ENCODE results near the gene TBC1D2.

TBC1D2 gene

GRCh38 chr9:98191181-98191608 lies 64.3 kb downstream of the TBC1D2 start:
- no peaks in the 10 kb centered on the region for H3K36me3 Mint-ChIP-seq (ENCODE audit: low read depth)
- H3K27me3 Mint-ChIP-seq (ENCODE audit: low read depth): peaks cover 10% of the 10 kb centered on the region
- H3K9me3 Mint-ChIP-seq: no peaks in the 10 kb centered on the region
- no peak overlapping the region for H3K27ac Mint-ChIP-seq
- DNase-seq (ENCODE audit: low spot score): no peak
- H3K4me1 Mint-ChIP-seq (ENCODE audit: low read depth): peaks cover 6% of the 10 kb centered on the region
- H3K4me3 Mint-ChIP-seq: peak overlapping the region; percentile 58

- H3K27me3 Mint-ChIP-seq (ENCODE audit: low read depth): peaks cover 10% of the 10 kb centered on the region
- peak overlapping the region; percentile 58 for H3K4me3 Mint-ChIP-seq
- H3K9me3 Mint-ChIP-seq: no peaks in the 10 kb centered on the region
- peaks cover 8% of the 10 kb centered on the region for H3K4me1 Mint-ChIP-seq (ENCODE audit: low read depth)
- no peak overlapping the region for H3K27ac Mint-ChIP-seq
- no peak for DNase-seq (ENCODE audit: low spot score)
- no peaks in the 10 kb centered on the region for H3K36me3 Mint-ChIP-seq (ENCODE audit: low read depth)
Measured at GRCh38 chr9:98190757-98191105, 64.7 kb downstream of the TBC1D2 start.

GRCh38 chr9:98189412-98189811 lies 66.0 kb downstream of the TBC1D2 start:
- Mint-ChIP-seq H3K27me3 (ENCODE audit: low read depth) (peaks cover 10% of the 10 kb centered on the region), H3K4me3 (no peak overlapping the region), H3K4me1 (ENCODE audit: low read depth) (peaks cover 10% of the 10 kb centered on the region), H3K9me3 (no peaks in the 10 kb centered on the region), H3K36me3 (ENCODE audit: low read depth) (no peaks in the 10 kb centered on the region), H3K27ac (no peak overlapping the region)
- no peak for DNase-seq (ENCODE audit: low spot score)

- H3K27me3 Mint-ChIP-seq (ENCODE audit: low read depth): peaks cover 10% of the 10 kb centered on the region
- no peaks in the 10 kb centered on the region for H3K9me3 Mint-ChIP-seq
- H3K27ac Mint-ChIP-seq: no peak overlapping the region
- no peaks in the 10 kb centered on the region for H3K36me3 Mint-ChIP-seq (ENCODE audit: low read depth)
- peaks cover 7% of the 10 kb centered on the region for H3K4me1 Mint-ChIP-seq (ENCODE audit: low read depth)
- H3K4me3 Mint-ChIP-seq: no peak overlapping the region
- no peak for DNase-seq (ENCODE audit: low spot score)
Measured at GRCh38 chr9:98187926-98188325, 67.5 kb downstream of the TBC1D2 start.

- H3K4me1 Mint-ChIP-seq (ENCODE audit: low read depth): peaks cover 8% of the 10 kb centered on the region
- DNase-seq (ENCODE audit: low spot score): no peak
- H3K9me3 Mint-ChIP-seq: no peaks in the 10 kb centered on the region
- H3K36me3 Mint-ChIP-seq (ENCODE audit: low read depth): no peaks in the 10 kb centered on the region
- H3K4me3 Mint-ChIP-seq: no peak overlapping the region
- no peak overlapping the region for H3K27ac Mint-ChIP-seq
- peaks cover 8% of the 10 kb centered on the region for H3K27me3 Mint-ChIP-seq (ENCODE audit: low read depth)
Measured at GRCh38 chr9:98186236-98186635, 69.2 kb downstream of the TBC1D2 start.

- Mint-ChIP-seq H3K4me1 (ENCODE audit: low read depth) (peaks cover 8% of the 10 kb centered on the region), H3K36me3 (ENCODE audit: low read depth) (no peaks in the 10 kb centered on the region), H3K27me3 (ENCODE audit: low read depth) (peaks cover 5% of the 10 kb centered on the region), H3K9me3 (no peaks in the 10 kb centered on the region), H3K4me3 (no peak overlapping the region), H3K27ac (no peak overlapping the region)
- DNase-seq (ENCODE audit: low spot score): no peak
Measured at GRCh38 chr9:98185611-98186171, 69.8 kb downstream of the TBC1D2 start.

GRCh38 chr9:98185021-98185567 lies 70.4 kb downstream of the TBC1D2 start:
- DNase-seq (ENCODE audit: low spot score): no peak
- no peaks in the 10 kb centered on the region for H3K36me3 Mint-ChIP-seq (ENCODE audit: low read depth)
- peaks cover 14% of the 10 kb centered on the region for H3K4me1 Mint-ChIP-seq (ENCODE audit: low read depth)
- no peak overlapping the region for H3K27ac Mint-ChIP-seq
- no peak overlapping the region for H3K4me3 Mint-ChIP-seq
- peaks cover 3% of the 10 kb centered on the region for H3K27me3 Mint-ChIP-seq (ENCODE audit: low read depth)
- no peaks in the 10 kb centered on the region for H3K9me3 Mint-ChIP-seq

GRCh38 chr9:98184326-98184725 lies 71.1 kb downstream of the TBC1D2 start:
- Mint-ChIP-seq H3K27me3 (ENCODE audit: low read depth) (peaks cover 3% of the 10 kb centered on the region), H3K9me3 (no peaks in the 10 kb centered on the region), H3K4me1 (ENCODE audit: low read depth) (peaks cover 15% of the 10 kb centered on the region), H3K36me3 (ENCODE audit: low read depth) (no peaks in the 10 kb centered on the region), H3K4me3 (no peak overlapping the region), H3K27ac (no peak overlapping the region)
- DNase-seq (ENCODE audit: low spot score): no peak

GRCh38 chr9:98182889-98183599 lies 72.4 kb downstream of the TBC1D2 start:
- Mint-ChIP-seq H3K4me3 (no peak overlapping the region), H3K27ac (no peak overlapping the region), H3K9me3 (no peaks in the 10 kb centered on the region), H3K4me1 (ENCODE audit: low read depth) (peaks cover 12% of the 10 kb centered on the region), H3K36me3 (ENCODE audit: low read depth) (no peaks in the 10 kb centered on the region), H3K27me3 (ENCODE audit: low read depth) (no peaks in the 10 kb centered on the region)
- DNase-seq (ENCODE audit: low spot score): no peak

GRCh38 chr9:98182069-98182820 lies 73.2 kb downstream of the TBC1D2 start:
- H3K4me1 Mint-ChIP-seq (ENCODE audit: low read depth): peaks cover 12% of the 10 kb centered on the region

GRCh38 chr9:98181746-98182068 lies 73.7 kb downstream of the TBC1D2 start:
- no peak overlapping the region for H3K27ac Mint-ChIP-seq
- DNase-seq (ENCODE audit: low spot score): no peak
- no peaks in the 10 kb centered on the region for H3K9me3 Mint-ChIP-seq
- no peaks in the 10 kb centered on the region for H3K27me3 Mint-ChIP-seq (ENCODE audit: low read depth)
- H3K4me1 Mint-ChIP-seq (ENCODE audit: low read depth): peaks cover 12% of the 10 kb centered on the region
- no peaks in the 10 kb centered on the region for H3K36me3 Mint-ChIP-seq (ENCODE audit: low read depth)
- no peak overlapping the region for H3K4me3 Mint-ChIP-seq

More at GRCh38 chr9:98182069-98182820, 73.2 kb downstream of the TBC1D2 start:
- no peak for DNase-seq (ENCODE audit: low spot score)
- Mint-ChIP-seq H3K36me3 (ENCODE audit: low read depth) (no peaks in the 10 kb centered on the region), H3K27ac (no peak overlapping the region), H3K4me3 (no peak overlapping the region), H3K9me3 (no peaks in the 10 kb centered on the region), H3K27me3 (ENCODE audit: low read depth) (no peaks in the 10 kb centered on the region)

GRCh38 chr9:98180996-98181395 lies 74.5 kb downstream of the TBC1D2 start:
- peaks cover 12% of the 10 kb centered on the region for H3K4me1 Mint-ChIP-seq (ENCODE audit: low read depth)
- no peaks in the 10 kb centered on the region for H3K9me3 Mint-ChIP-seq
- no peak overlapping the region for H3K27ac Mint-ChIP-seq
- H3K4me3 Mint-ChIP-seq: no peak overlapping the region
- H3K36me3 Mint-ChIP-seq (ENCODE audit: low read depth): no peaks in the 10 kb centered on the region
- DNase-seq (ENCODE audit: low spot score): no peak
- peaks cover 3% of the 10 kb centered on the region for H3K27me3 Mint-ChIP-seq (ENCODE audit: low read depth)

- Mint-ChIP-seq H3K27ac (no peak overlapping the region), H3K4me3 (no peak overlapping the region), H3K27me3 (ENCODE audit: low read depth) (peaks cover 3% of the 10 kb centered on the region), H3K36me3 (ENCODE audit: low read depth) (no peaks in the 10 kb centered on the region), H3K4me1 (ENCODE audit: low read depth) (peaks cover 9% of the 10 kb centered on the region), H3K9me3 (no peaks in the 10 kb centered on the region)
- no peak for DNase-seq (ENCODE audit: low spot score)
Measured at GRCh38 chr9:98178874-98179850, 76.3 kb downstream of the TBC1D2 start.
